Right renal cortex interstitium (tissue), 3 donors: ENCODE data around the gene WDR93. TPM values are rescaled to one million over a fixed set of nuclear protein-coding genes. Genes with fewer than 3 reads are reported as not detected.
"Not testable (repeated sequence)": the region's sequence is repeated elsewhere in the genome, so short reads cannot be mapped to it uniquely, and the experiment has no call there.

Experiments used
- DNase-seq, 3 donors: peaks; one replicate each; pipeline ENCODE4 v3.0.0-alpha.2; 2013; ENCODE audit warnings: low read depth in 3 of 3, low spot score in 2 of 3
- polyA plus RNA-seq, 3 donors: library from polyadenylated mRNA; unstranded; fragments of 120-200 nt; gene quantifications; one replicate each; pipeline ENCODE4 v1.2.1, GENCODE V29; 2013; ENCODE audit not compliant: insufficient read length in 3 of 3

Gene WDR93
- polyA plus RNA-seq, 3 donors = 1.9 to 3.0 (median 2.3) TPM

DNA sequence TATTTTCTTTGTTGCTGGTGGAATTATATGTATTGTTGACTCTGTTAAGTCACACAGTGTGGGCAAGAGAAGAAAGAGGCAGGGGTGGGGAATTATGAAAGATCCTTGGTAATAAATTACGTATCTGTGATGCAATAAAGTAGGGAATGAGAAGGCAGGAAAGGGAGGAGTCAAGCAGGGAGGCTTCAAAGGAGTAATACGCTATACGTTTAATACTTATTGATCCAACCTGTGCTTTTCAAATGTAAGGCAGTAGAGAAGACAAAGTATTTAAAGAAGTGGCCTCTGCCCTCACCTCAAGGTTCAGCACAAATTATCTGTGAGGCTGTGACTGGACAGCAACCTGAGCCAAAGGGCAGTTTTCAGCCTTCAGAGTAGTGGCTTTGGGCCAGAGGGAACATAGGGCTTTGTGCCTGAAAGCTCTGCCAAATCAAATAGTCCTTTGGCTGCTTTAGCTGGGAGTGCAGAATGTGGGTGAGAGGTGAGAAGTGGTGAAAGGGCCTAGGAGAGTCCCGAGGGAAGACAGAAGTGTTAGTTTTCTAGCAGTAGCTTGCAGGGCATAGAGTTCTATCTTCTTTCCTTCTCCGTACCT is 10.2 kb upstream of the WDR93 start:
- DNase-seq = no peak

DNA sequence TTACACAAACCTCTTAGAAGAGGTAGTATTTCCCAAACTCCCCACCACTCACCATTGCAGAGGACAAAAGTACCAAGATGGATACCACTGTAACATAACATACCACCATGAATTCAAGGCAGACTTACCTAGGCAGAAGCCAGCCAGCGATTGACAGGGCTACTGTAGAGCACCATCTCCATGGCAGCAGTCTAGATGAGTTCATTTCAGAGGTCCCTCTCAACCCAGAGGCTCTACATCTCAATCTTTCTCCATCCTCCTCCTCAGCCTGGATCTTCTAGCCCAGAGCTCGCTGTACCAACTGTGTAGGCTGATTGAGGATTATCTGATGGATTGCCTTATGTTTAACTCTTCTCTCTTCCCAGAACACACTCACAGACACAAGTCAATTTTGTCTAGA is 9.5 kb upstream of the WDR93 start:
- DNase-seq = no peak

- no peak for DNase-seq
Observed at GRCh38 chr15:89685995-89686394, 4.6 kb upstream of the WDR93 start.

- no peak for DNase-seq
Observed at GRCh38 chr15:89686522-89686921, 4.1 kb upstream of the WDR93 start.

- not testable (repeated sequence) for DNase-seq
Observed at GRCh38 chr15:89689930-89690275, 708 bp upstream of the WDR93 start.

GRCh38 chr15:89693091-89693490 is 2.5 kb downstream of the WDR93 start:
- no peak for DNase-seq

DNA sequence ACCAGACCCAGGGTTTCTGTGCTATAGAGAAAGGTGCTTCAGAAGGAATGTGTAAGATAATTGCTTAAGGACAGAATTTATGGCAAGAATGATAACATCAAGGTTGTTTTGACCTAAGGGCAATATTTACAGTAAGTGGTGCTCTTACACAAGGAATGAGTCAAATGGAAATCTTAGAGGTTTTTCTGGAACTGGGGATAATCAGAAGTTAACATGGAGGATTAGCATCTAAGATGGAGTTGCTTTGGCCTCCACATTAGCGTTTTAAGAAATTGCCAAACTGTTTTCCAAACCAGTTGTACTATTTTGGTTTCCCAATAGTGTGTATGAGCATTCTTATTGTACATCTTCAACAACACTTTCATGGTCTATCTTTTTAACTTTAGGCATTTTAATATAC is 3.1 kb downstream of the WDR93 start:
- DNase-seq = no peak

DNA sequence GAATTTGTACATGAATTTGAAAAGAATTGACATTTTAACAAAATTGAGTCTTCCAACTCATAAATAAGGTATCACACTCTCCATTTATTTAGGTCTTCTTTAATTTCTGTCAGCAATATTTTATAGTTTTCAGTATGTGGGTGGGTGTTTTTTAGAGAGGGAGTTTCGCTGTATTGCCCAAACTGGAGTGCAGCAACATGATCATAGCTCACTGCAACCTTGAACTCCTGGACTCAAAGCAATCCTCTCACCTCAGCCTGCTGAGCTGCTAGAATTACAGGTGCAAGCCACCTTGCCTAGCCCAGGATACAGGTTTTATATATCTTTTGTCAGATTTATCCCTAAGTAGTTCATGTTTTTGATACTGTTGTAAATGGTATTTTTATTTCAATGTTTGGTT is 4.6 kb downstream of the WDR93 start:
- no peak for DNase-seq

- no peak for DNase-seq
Observed at GRCh38 chr15:89704411-89704810, 13.8 kb downstream of the WDR93 start.

DNA sequence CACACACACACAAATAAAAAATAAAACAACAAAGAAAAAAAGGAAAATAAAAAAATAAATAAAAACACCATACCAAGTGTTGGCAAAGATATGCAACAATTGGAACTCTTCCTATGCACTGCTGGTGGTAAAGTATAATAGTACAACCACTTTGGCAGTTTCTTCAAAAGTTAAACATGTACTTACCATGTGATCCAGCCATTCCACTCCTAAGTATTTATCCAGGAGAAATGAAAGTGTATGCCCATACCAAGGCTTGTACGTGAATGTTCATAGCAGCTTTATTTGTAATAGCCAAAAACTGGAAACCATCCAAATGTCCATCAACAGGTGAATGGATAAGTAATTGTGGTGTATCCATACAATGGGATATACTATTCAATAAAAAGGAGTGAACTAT is 17.0 kb downstream of the WDR93 start:
- DNase-seq = no peak

DNA sequence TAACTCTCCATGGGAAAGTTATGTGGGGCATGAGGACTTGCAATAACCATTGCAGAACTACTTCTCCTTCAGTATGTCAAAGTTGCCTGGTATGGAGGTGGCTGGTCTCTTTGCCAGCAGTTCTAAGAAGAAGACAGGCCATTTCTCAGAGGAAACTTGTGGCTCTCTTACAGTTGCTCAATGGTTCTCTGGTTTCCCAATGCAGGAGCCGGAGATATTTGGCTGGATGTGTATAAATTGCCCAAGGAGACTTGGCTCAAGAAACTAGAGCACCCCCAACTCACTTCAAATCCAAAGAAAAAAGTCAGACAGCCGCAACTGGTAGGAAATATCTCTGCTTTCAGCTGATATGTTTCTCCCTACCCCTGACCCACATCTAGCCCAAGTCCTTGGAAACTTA is 24.2 kb downstream of the WDR93 start:
- DNase-seq = no peak

DNA sequence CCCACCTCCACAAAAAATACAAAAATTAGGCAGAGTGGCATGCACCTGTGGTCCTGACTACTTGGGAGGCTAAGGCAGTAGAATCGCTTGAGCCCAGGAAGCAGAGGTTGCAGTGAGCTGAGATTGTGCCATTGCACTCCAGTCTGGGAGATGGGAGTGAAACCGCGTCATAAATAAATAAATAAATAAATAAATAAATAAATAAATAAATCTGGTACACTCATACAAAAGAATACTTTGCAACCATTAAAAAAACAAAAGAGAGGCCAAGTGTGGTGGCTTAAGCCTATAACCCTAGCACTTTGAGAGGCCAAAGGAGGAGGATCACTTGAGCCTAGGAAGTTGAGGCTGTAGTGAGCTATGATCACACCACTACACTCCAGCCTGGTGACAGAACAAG is 32.4 kb downstream of the WDR93 start:
- no peak for DNase-seq

- no peak for DNase-seq
Observed at GRCh38 chr15:89724621-89725020, 34.0 kb downstream of the WDR93 start.

DNA sequence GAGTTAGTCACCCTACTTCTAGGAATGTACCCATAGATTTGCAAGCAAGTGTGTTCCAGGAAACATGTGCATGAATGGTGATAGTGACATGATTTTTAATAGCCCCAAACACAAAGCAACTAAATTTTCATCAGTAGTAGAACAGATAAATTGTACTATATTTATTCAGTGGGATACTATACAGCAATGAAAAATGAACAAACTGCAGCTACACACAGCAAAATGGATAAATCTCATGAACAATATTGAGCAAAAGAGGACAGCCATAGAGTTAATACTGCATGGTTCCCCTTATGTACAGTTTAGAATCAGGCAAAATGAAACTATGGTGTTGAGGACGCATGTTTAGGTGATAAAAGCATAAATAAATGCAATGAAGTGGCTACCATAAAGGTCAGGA is 34.5 kb downstream of the WDR93 start:
- no peak for DNase-seq

DNA sequence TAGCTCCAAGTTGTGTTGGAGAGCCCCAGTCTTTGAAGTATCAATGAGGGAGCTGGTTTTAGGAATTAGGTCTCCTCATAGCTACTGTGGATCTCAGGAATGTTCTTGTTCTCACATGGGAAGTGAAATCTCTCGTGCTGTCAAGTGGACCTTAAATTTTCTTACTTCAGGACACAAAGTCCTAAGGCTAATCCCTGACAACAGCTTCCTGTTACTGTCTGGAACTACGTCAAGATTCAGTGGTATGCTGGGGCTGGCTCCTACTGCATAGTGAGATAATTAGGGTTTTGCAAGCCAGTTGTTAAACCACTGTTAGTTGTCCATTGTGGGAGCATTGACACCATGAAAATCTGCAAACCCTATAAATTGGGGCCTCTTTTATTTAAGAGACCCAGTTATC is 37.6 kb downstream of the WDR93 start:
- no peak for DNase-seq

GRCh38 chr15:89731275-89731674 is 40.7 kb downstream of the WDR93 start:
- no peak for DNase-seq

DNA sequence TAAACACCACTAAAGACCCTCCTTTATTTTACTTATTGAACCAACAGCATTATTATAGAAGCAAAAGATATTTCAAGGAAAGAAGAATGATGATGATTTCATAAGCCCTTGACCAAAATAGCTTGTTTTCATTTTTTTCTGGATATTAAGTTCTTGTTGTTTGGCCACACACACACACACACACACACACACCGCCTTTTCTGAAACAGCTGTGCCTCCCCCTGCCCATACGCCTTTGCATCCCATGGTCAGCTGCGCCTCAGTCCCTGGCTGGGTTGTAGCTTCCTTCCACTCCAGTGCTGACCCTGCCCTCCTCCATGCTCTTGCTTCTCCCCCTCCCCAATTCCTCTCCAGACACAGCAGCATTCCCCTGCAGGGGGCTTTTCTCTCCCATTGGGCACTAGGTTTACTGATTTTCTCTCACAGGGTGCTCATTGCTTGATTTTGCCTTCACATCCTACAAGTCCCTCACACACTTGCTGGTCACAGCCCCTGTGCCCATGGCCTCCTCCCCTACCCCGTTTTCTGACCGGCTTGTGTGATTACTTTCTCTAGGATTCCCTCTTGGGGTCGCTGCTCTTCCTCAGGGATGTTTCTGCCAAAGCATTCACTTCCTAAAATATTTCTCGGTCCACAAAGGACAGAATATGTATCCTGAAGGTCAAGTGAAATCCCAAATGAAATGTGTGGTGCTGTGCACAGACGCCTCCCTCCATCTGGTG is 42.0 kb downstream of the WDR93 start:
- DNase-seq = no peak

DNA sequence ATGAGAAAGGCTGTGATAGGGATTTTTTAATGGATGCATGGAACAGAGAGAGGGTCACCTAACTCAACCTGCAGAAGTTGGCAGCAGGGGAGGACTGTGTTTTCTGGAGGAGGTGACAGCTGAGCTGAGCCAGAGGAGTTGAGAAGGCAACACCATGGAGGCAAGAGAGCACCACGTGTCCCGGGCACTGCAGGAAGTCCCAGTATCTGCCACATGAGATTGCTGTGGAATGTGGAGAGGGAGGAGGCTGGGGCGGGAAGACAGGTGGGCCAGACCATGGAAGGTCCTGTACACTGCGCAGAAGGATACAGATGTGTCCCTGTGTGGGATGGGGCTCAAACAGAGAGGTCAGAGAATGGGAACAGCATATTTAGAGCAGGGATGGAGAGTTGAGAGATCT is 45.2 kb downstream of the WDR93 start:
- DNase-seq = no peak

- DNase-seq = peak in 2 of 3 donors; percentile 60 to 71
Observed at GRCh38 chr15:89740137-89740536, 49.5 kb downstream of the WDR93 start.

DNA sequence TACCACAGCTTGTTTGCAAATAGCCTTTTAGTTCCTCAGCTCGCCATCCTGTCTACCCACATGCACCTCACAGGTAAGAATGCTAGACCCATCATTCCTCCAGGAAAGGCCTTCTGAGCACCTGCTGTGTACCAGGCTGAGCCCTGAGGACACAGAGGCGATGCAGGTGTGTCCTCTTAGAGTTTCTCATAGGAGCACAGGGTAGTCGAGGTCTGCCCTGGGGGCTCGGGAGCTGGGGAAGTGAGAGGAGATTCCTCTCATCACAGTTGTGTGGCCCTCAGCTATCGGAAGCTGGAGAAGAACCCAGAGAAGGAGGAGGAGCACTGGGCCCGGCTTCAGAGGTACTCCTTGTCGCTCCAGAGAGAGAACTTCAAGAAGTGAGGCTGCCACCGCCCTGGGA is 52.4 kb downstream of the WDR93 start:
- DNase-seq = no peak

GRCh38 chr15:89743594-89743993 is 53.0 kb downstream of the WDR93 start:
- DNase-seq = no peak

- no peak for DNase-seq
Observed at GRCh38 chr15:89745131-89745530, 54.5 kb downstream of the WDR93 start.

- no peak for DNase-seq
Observed at GRCh38 chr15:89745768-89746167, 55.2 kb downstream of the WDR93 start.
